Large intestine (tissue), 3 donors: ENCODE results near the gene PHF19. TPM values are rescaled to one million over a fixed set of nuclear protein-coding genes. Genes with fewer than 3 reads are reported as not detected.

Source experiments
- DNase-seq, 2 donors: peaks; one replicate each; pipeline versions ENCODE4 v3.0.0 to v3.0.0-alpha.2; 2013
- H3K27ac ChIP-seq: one replicate; pipeline ENCODE4 v1.5.1; 2013; ENCODE audit warnings: low read length
- H3K27me3 ChIP-seq: 2 replicates; pipeline ENCODE4 v1.6.1; 2013; ENCODE audit warnings: low read length; ENCODE audit not compliant: control insufficient read depth, insufficient read depth
- H3K36me3 ChIP-seq: 2 replicates; pipeline ENCODE4 v1.6.1; 2013; ENCODE audit warnings: low read length; ENCODE audit not compliant: control insufficient read depth, insufficient read depth
- H3K4me1 ChIP-seq: one replicate; pipeline ENCODE4 v1.6.1; 2013; ENCODE audit warnings: low read length; ENCODE audit not compliant: control insufficient read depth, insufficient read depth
- H3K4me3 ChIP-seq: one replicate; pipeline ENCODE4 v1.5.1; 2013; ENCODE audit warnings: low read length
- H3K9me3 ChIP-seq: one replicate; pipeline ENCODE4 v1.6.1; 2013; ENCODE audit warnings: mild to moderate bottlenecking, low read depth, low read length, moderate library complexity; ENCODE audit not compliant: control insufficient read depth
- whole genome bisulfite sequencing: methylation state at CpG from one replicate; pipeline ENCODE4 v1.1.5; 2013; ENCODE audit warnings: low lambda C conversion rate; ENCODE audit not compliant: insufficient coverage; 5-methylcytosine and 5-hydroxymethylcytosine counted together
- polyA plus RNA-seq: library from polyadenylated mRNA; unstranded; fragments of 120-200 nt; gene quantifications from one replicate; pipeline ENCODE4 v1.2.1, GENCODE V29; 2013

The PHF19 gene
- polyA plus RNA-seq, 1 donor = 40.2 TPM

GRCh38 chr9:120878188-120879130 lies 1.5 kb upstream of the PHF19 start:
- Histone ChIP-seq H3K9me3 (no peaks in the 10 kb centered on the region), H3K27ac (peak overlapping the region; percentile 97), H3K4me3 (no peak overlapping the region), H3K36me3 (peaks cover 2% of the 10 kb centered on the region), H3K27me3 (no peaks in the 10 kb centered on the region), H3K4me1 (peaks cover 40% of the 10 kb centered on the region)
- peak in 1 of 2 donors; percentile 63 for DNase-seq
- no CpG with 5 or more reads among the region's 8 CpGs for WGBS

DNA sequence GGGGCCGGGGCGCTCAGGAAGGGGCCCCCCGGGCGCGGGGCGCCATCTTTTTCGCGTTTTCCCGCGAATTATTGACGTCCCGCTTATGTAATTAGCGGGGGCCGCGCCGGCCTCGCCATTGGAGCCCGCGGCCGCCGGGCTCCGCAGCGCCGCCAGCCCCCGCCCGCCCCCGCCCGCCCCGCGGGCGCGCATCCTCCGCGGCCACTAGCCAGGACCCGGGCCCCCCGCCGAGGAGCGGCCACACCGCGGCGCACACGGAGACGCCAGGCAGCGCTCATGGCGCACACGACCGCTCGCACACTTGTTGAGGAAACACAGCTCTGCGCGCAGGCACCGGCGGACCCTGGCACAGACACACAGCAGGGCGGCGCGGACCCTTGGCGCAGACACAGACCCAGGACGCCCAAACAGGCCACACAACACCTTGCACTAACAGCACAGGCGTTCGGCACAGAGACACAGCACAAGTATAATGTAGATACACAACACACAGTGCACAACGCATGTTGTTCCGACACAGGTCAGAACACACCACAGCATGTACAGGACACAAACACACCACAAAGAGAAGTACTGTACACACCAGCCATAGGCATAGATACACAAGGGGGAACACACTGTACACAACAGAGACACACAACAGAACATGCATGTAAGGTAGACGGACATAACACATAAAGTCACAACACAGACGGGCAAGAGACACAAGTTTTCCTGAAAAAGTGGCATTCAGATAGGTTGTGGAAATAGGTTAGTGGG lies 467 bp upstream of the PHF19 start:
- peak overlapping the region; percentile 97 for H3K27ac ChIP-seq
- no peaks in the 10 kb centered on the region for H3K27me3 ChIP-seq
- peaks cover 46% of the 10 kb centered on the region for H3K4me1 ChIP-seq
- H3K36me3 ChIP-seq = peaks cover 2% of the 10 kb centered on the region
- WGBS = 33% methylated on average over 1 of the region's 63 CpGs
- peak in 1 of 2 donors; percentile 80 for DNase-seq
- no peaks in the 10 kb centered on the region for H3K9me3 ChIP-seq
- H3K4me3 ChIP-seq = peak overlapping the region; percentile 75

DNA sequence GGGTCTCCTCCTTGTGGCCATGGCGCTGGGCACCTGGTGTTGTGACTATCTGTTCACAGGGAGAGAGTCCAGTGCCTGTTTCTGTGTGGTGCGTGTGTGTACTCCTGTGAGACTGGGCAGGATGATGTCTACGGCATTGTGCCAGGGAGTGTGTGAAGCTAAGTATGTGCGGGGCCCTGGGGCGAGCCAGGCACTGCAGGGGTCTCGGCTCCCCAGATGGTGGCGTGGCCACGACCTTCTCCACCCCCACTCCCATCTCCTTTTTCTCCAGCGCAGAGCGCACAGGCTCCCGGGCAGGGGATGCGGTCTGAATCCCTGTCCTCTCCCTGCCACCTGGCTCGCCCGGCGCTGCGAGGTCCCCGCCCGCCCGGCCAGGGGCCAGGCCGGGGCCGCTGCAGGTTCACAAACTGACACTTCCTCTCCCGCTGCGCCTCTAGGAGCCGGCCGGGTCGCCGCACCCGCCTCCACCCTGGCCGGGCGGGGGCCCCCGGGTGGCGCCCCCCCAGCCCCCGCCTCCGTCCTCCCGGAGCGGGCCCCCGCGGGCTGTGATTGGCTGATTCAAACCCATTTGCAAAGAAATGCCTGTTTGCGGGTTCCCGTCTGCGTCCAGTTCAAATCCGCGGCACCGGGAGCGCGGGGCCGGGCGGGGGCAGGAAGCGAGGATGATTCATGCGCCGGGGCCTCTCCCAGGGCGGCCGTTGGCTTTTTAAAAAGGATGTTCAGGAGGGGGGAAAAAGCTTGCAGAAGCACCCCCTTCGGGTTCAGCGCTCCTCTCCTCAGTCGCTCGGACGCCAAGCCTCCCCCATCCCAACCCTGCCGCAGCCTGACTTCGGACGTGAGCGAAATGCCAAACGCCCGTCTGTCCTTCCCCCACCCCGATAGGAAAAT lies 790 bp downstream of the PHF19 start:
- DNase-seq = peak; percentile 87 to 96
- no peaks in the 10 kb centered on the region for H3K9me3 ChIP-seq
- H3K27ac ChIP-seq = peak overlapping the region; percentile 97
- H3K27me3 ChIP-seq = no peaks in the 10 kb centered on the region
- peaks cover 52% of the 10 kb centered on the region for H3K4me1 ChIP-seq
- no CpG with 5 or more reads among the region's 65 CpGs for WGBS
- H3K36me3 ChIP-seq = peaks cover 6% of the 10 kb centered on the region
- H3K4me3 ChIP-seq = peak overlapping the region; percentile 77

- H3K9me3 ChIP-seq = no peaks in the 10 kb centered on the region
- no peak for DNase-seq
- no peaks in the 10 kb centered on the region for H3K27me3 ChIP-seq
- peaks cover 52% of the 10 kb centered on the region for H3K4me1 ChIP-seq
- peak overlapping the region; percentile 37 for H3K4me3 ChIP-seq
- H3K36me3 ChIP-seq = peaks cover 6% of the 10 kb centered on the region
- WGBS = no CpG with 5 or more reads among the region's 7 CpGs
- peak overlapping the region; percentile 89 for H3K27ac ChIP-seq
Measured at GRCh38 chr9:120875643-120875953, 1.4 kb downstream of the PHF19 start.

DNA sequence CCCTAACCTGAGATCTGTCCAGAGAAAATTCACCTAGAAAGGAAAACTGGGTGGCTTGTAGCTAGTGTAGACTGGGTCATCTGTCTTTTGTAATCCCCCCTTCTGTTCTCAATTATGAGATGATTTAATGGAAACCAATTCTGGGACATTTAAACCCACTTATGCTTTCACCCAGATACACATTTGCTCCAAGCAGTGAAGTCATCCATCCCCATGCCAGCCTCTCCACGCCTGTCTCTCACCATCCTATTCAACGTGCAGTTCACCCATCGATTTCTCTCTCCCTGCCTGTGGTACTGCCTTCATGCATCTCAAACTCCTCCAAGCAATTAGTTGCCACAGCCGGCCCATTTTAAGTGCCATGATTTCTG lies 1.8 kb downstream of the PHF19 start:
- no peak for DNase-seq
- Histone ChIP-seq H3K4me1 (peaks cover 52% of the 10 kb centered on the region), H3K27ac (peak overlapping the region; percentile 89), H3K9me3 (no peaks in the 10 kb centered on the region), H3K36me3 (peaks cover 10% of the 10 kb centered on the region), H3K4me3 (no peak overlapping the region), H3K27me3 (no peaks in the 10 kb centered on the region)
- 76% methylated on average over 3 of the region's 4 CpGs for WGBS

GRCh38 chr9:120874226-120875194 lies 2.5 kb downstream of the PHF19 start:
- WGBS = no CpG with 5 or more reads among the region's 10 CpGs
- Histone ChIP-seq H3K4me1 (peaks cover 54% of the 10 kb centered on the region), H3K27ac (peak overlapping the region; percentile 89)

DNA sequence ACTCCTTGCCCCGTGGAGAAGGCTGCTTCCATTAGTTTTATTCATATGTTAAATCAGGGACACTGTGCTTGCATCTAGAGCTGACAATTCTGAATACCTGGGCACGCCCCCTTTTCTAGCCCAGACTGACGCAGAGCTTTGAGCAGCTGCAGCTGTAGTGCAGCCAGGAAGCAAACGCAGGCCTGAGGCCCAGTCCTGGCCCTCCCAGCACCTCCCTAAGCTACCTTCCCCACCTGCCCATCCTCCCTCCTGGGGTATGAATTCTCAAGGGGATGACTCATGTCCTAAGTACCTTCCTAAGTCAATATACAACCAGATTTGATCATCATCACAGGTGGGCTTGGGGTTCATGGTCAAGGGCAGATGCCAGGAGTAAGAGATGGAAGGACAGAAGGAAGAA lies 3.5 kb downstream of the PHF19 start:
- no peak overlapping the region for H3K4me3 ChIP-seq
- no CpG with 5 or more reads among the region's 4 CpGs for WGBS
- no peaks in the 10 kb centered on the region for H3K9me3 ChIP-seq
- H3K36me3 ChIP-seq = peaks cover 16% of the 10 kb centered on the region
- H3K4me1 ChIP-seq = peaks cover 54% of the 10 kb centered on the region
- H3K27ac ChIP-seq = peak overlapping the region; percentile 89
- no peaks in the 10 kb centered on the region for H3K27me3 ChIP-seq
- peak; percentile 88 to 93 for DNase-seq

More at GRCh38 chr9:120874226-120875194, 2.5 kb downstream of the PHF19 start:
- Histone ChIP-seq H3K4me3 (no peak overlapping the region), H3K27me3 (no peaks in the 10 kb centered on the region), H3K9me3 (no peaks in the 10 kb centered on the region), H3K36me3 (peaks cover 16% of the 10 kb centered on the region)
- DNase-seq = peak; percentile 78 to 90

GRCh38 chr9:120872791-120873502 lies 4.0 kb downstream of the PHF19 start:
- Histone ChIP-seq H3K9me3 (no peaks in the 10 kb centered on the region), H3K4me3 (no peak overlapping the region), H3K27ac (peak overlapping the region; percentile 89), H3K4me1 (peaks cover 54% of the 10 kb centered on the region), H3K36me3 (peaks cover 16% of the 10 kb centered on the region), H3K27me3 (no peaks in the 10 kb centered on the region)
- WGBS = no CpG with 5 or more reads among the region's 3 CpGs
- DNase-seq = peak; percentile 80 to 92

- WGBS = no CpG with 5 or more reads among the region's 9 CpGs
- no peak overlapping the region for H3K27ac ChIP-seq
- DNase-seq = no peak
Measured at GRCh38 chr9:120870206-120870605, 6.8 kb downstream of the PHF19 start.

More at GRCh38 chr9:120870206-120870605, 6.8 kb downstream of the PHF19 start:
- Histone ChIP-seq H3K4me1 (peaks cover 44% of the 10 kb centered on the region), H3K36me3 (peaks cover 40% of the 10 kb centered on the region), H3K4me3 (no peak overlapping the region), H3K27me3 (no peaks in the 10 kb centered on the region), H3K9me3 (no peaks in the 10 kb centered on the region)
